ENCODE data around the gene TAF1C. TPM values are rescaled to one million over a fixed set of nuclear protein-coding genes. Genes with fewer than 3 reads are reported as not detected.

Gene TAF1C
- total and polyA plus RNA-seq, 2 experiments from 2014 or later: 37.2 to 57.4 TPM

DNA sequence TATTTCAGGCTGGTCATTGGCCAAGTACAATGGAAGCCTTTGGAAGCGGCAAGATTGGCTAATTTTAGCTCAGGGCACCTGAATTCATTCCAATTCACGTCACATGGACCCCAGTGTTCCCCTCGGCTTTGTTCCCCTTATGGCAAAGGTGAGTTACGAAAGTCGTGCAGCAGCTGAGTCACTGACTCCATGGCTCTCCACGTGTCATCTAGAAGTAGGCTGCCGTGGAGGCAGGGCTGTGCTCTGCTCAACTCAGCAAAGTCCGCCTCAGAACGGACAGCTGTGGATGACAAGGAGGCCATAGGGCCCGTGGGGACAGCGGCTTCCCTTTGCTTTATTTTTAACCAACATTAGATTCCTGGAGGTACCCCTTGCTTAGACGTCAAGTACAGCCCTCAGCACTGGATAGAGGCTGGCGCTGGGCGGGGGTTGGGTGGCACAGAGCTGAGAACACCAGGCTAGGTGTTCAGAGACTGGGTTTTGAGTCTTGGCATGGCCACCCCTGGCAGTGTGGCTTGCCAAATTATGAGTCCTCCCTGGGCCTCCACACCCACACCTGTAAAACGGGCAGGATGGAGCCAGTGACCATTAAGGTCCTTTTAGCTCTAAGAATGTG lies 27.7 kb upstream of the TAF1C start (continued):
- TF ChIP-seq, protein P1, sequence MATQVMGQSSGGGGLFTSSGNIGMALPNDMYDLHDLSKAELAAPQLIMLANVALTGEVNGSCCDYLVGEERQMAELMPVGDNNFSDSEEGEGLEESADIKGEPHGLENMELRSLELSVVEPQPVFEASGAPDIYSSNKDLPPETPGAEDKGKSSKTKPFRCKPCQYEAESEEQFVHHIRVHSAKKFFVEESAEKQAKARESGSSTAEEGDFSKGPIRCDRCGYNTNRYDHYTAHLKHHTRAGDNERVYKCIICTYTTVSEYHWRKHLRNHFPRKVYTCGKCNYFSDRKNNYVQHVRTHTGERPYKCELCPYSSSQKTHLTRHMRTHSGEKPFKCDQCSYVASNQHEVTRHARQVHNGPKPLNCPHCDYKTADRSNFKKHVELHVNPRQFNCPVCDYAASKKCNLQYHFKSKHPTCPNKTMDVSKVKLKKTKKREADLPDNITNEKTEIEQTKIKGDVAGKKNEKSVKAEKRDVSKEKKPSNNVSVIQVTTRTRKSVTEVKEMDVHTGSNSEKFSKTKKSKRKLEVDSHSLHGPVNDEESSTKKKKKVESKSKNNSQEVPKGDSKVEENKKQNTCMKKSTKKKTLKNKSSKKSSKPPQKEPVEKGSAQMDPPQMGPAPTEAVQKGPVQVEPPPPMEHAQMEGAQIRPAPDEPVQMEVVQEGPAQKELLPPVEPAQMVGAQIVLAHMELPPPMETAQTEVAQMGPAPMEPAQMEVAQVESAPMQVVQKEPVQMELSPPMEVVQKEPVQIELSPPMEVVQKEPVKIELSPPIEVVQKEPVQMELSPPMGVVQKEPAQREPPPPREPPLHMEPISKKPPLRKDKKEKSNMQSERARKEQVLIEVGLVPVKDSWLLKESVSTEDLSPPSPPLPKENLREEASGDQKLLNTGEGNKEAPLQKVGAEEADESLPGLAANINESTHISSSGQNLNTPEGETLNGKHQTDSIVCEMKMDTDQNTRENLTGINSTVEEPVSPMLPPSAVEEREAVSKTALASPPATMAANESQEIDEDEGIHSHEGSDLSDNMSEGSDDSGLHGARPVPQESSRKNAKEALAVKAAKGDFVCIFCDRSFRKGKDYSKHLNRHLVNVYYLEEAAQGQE (IDR thresholded peaks at IDR 0.05; ENCODE audit: unreplicated experiment): no peak
- TF ChIP-seq EZH2 (IDR thresholded peaks at IDR 0.05; ENCODE audit: low read depth, unreplicated experiment) (no peak), CREB1 (CRISPR knock-in tag; IDR thresholded peaks at IDR 0.05; ENCODE audit: low read depth) (no peak), POLR2AphosphoS5 (IDR thresholded peaks at IDR 0.05; ENCODE audit: low read depth) (no peak), JUNB (IDR thresholded peaks at IDR 0.05; ENCODE audit: unreplicated experiment) (no peak), ZNF114 (CRISPR knock-in tag; IDR thresholded peaks at IDR 0.05) (no peak), ZNF331 (CRISPR knock-in tag; IDR thresholded peaks at IDR 0.05; ENCODE audit: low read depth) (no peak)

DNA sequence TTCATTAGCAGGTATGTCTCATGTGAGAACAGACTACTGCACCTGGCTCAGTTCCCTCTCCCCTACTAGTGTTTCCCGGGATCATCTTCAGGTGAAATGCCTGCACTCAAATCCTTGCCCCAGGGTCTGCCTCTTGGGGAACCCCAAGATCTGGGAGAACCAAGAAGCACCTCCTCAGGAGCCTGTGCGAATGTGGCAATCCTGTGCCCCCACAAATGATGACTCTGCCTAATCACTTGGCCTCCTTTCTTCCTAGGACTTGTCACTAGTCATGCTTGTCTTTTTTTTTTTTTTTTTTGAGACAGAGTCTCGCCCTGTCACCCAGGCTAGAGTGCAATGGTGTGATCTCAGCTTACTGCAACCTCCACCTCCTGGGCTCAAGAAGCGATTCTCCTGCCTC lies 25.8 kb upstream of the TAF1C start:
- no peak overlapping the region for H3K27ac Mint-ChIP-seq
- TF ChIP-seq NANOG (IDR thresholded peaks at IDR 0.05; ENCODE audit: borderline replicate concordance): no peak
- TF ChIP-seq, protein P2, sequence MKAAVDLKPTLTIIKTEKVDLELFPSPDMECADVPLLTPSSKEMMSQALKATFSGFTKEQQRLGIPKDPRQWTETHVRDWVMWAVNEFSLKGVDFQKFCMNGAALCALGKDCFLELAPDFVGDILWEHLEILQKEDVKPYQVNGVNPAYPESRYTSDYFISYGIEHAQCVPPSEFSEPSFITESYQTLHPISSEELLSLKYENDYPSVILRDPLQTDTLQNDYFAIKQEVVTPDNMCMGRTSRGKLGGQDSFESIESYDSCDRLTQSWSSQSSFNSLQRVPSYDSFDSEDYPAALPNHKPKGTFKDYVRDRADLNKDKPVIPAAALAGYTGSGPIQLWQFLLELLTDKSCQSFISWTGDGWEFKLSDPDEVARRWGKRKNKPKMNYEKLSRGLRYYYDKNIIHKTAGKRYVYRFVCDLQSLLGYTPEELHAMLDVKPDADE (IDR thresholded peaks at IDR 0.05): no peak
- Histone ChIP-seq H3K27me3 (ENCODE audit: insufficient read depth) (no peaks in the 10 kb centered on the region), H3K4me2 (no peak overlapping the region), H3F3A (replicated peaks; ENCODE audit: low read depth) (no peaks in the 10 kb centered on the region), H3K27ac (ENCODE audit: low read depth) (no peak overlapping the region), H3K4me3 (no peak overlapping the region), H4K20me1 (replicated peaks; ENCODE audit: insufficient read depth) (0 out of 2 replicates have a peak, but pooled peaks cover 3% of the 10 kb centered on the region), H2AFZ (no peak overlapping the region), H3K4me1 (ENCODE audit: insufficient read depth) (no peaks in the 10 kb centered on the region), H3K79me2 (replicated peaks; ENCODE audit: insufficient read depth) (no peaks in the 10 kb centered on the region), H3K9me2 (ENCODE audit: insufficient read depth) (0 out of 2 replicates have a peak, but pooled peaks cover 3% of the 10 kb centered on the region), H3K36me3 (ENCODE audit: insufficient read depth) (no peaks in the 10 kb centered on the region)
- DNase-seq (ENCODE audit: low spot score): no peak
- no peaks in the 10 kb centered on the region for H3K36me3 Mint-ChIP-seq (ENCODE audit: low read depth)
- peaks cover 9% of the 10 kb centered on the region for H3K27me3 Mint-ChIP-seq (ENCODE audit: insufficient read depth, low read depth, poor library complexity)
- peaks cover 6% of the 10 kb centered on the region for H3K4me1 Mint-ChIP-seq
- no peak for ATAC-seq
- H3K9me3 Mint-ChIP-seq: no peaks in the 10 kb centered on the region
- H3K4me3 Mint-ChIP-seq: no peak overlapping the region

DNA sequence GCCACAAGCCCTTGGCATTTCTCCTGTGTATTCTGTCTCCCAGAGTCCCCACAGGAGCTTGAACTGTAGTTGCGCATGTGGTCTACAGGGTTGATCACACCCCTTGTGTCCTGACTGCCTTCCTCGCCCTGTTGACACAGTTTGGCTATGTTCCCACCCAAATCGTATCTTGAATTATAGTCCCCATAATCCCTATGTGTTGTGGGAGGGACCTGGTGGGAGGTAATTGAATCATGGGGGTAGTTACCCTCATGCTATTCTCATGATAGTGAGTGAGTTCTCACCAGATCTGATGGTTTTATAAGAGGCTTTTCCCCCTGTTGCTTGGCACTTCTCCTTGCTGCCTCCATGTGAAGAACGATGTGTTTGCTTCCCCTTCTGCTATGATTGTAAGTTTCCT lies 25.3 kb upstream of the TAF1C start:
- DNase-seq (ENCODE audit: low spot score) (no peak), ATAC-seq (no peak)
- Mint-ChIP-seq H3K9me3 (no peaks in the 10 kb centered on the region), H3K36me3 (ENCODE audit: low read depth) (no peaks in the 10 kb centered on the region), H3K4me1 (peaks cover 6% of the 10 kb centered on the region), H3K27ac (no peak overlapping the region), H3K4me3 (no peak overlapping the region), H3K27me3 (ENCODE audit: insufficient read depth, low read depth, poor library complexity) (peaks cover 9% of the 10 kb centered on the region)
- no peaks in the 10 kb centered on the region for H3K36me3 ChIP-seq (ENCODE audit: insufficient read depth)
- no peaks in the 10 kb centered on the region for H3K79me2 ChIP-seq (replicated peaks; ENCODE audit: insufficient read depth)
- 0 out of 2 replicates have a peak, but pooled peaks cover 3% of the 10 kb centered on the region for H4K20me1 ChIP-seq (replicated peaks; ENCODE audit: insufficient read depth)
- H3K27me3 ChIP-seq (ENCODE audit: insufficient read depth): no peaks in the 10 kb centered on the region
- no peak overlapping the region for H2AFZ ChIP-seq
- no peak overlapping the region for H3K4me3 ChIP-seq
- H3K9me2 ChIP-seq (ENCODE audit: insufficient read depth): 0 out of 2 replicates have a peak, but pooled peaks cover 3% of the 10 kb centered on the region
- H3K4me2 ChIP-seq: no peak overlapping the region
- no peaks in the 10 kb centered on the region for H3F3A ChIP-seq (replicated peaks; ENCODE audit: low read depth)
- no peak overlapping the region for H3K27ac ChIP-seq (ENCODE audit: low read depth)
- no peaks in the 10 kb centered on the region for H3K4me1 ChIP-seq (ENCODE audit: insufficient read depth)
- TF ChIP-seq EZH2 (IDR thresholded peaks at IDR 0.05; ENCODE audit: low read depth, unreplicated experiment): no peak
- TF ChIP-seq, protein P1 (IDR thresholded peaks at IDR 0.05; ENCODE audit: unreplicated experiment): no peak

All from GM23338 (cell line).